ENCODE measurements around the gene SIRT5.

SIRT5 gene

GRCh38 chr6:13590574-13591153, 16.3 kb downstream of the SIRT5 start:
- DNase-seq: no peak

DNA sequence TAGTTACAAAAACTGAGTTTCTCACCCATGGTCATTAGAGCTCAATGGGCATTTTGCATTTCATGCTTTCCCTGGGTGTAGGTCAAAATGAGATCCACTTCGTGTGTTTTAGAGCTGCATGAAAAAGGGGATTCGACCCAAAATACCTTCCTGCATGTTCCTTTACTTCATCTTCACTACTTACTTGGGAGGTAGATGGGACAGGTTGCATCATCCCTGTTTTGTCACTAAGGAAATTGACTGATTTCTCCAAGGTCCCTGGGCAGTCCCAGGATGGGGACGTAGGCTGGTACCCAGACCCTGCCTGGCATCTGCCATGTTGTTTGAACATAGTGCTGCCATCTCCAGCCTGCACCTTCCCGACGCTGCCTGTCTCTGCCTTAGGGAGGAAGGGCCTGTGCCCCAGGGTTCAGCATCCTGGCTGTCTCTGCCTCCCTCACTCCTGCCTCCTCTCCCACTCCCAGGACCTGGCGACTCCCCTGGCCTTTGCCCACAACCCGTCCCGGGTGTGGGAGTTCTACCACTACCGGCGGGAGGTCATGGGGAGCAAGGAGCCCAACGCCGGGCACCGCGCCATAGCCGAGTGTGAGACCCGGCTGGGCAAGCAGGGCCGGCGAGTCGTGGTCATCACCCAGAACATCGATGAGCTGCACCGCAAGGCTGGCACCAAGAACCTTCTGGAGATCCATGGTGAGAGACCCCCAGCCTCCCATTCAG, 17.0 kb downstream of the SIRT5 start:
- DNase-seq: no peak

- no peak for DNase-seq
Measured at GRCh38 chr6:13593103-13593502, 18.7 kb downstream of the SIRT5 start.

DNA sequence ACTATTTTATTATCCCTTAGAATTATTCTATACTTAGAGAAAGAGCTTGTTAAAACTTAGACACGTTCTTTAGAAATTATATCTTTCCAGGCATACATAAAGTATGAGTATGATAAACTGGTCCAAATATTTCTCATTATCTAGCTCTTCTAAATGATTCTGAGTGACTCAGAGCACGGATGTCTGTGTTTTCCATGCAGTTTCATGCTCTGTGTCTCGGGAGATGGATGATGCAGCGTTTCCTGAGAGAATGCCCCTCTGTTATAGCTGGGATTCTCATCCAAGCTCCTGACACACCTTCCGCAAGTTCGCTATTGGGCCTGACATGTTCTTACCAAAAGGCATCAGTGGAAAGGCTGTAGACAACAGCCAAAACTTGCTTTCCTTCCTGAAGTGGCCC, 19.3 kb downstream of the SIRT5 start:
- DNase-seq: no peak

- DNase-seq: no peak
Measured at GRCh38 chr6:13597073-13597472, 22.7 kb downstream of the SIRT5 start.

DNA sequence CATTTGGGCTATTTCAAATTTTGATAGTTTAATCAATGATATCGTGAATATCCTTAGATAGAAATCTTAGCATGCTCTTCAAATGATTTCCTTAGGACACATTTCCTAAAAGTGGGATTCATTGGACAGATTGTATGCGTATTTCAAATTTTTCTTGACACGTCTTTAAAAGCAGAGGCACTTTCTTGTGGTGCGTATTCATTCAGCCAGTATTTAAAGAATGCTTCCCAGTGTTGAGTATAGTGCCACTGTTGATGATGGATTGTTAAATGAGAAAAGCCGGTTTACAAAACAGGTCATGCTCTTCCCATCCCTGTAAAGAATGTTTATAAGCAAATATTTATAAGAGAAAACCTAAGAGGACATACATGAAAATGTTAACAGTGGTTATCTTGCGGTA, 25.6 kb downstream of the SIRT5 start:
- DNase-seq: no peak

- DNase-seq: no peak
Measured at GRCh38 chr6:13604135-13604534, 29.7 kb downstream of the SIRT5 start.

- no peak for DNase-seq
Measured at GRCh38 chr6:13604546-13605416, 30.4 kb downstream of the SIRT5 start.

- DNase-seq: no peak
Measured at GRCh38 chr6:13605634-13606033, 31.2 kb downstream of the SIRT5 start.

DNA sequence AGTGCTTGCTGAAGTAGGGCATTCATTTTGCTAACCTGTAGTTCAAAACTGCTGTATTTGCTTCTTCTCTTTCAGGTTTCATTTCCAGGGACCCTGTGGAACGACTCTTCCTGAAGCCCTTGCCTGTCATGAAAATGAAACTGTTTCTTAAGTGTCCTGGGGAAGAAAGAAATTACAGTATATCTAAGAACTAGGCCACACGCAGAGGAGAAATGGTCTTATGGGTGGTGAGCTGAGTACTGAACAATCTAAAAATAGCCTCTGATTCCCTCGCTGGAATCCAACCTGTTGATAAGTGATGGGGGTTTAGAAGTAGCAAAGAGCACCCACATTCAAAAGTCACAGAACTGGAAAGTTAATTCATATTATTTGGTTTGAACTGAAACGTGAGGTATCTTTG, 37.3 kb downstream of the SIRT5 start:
- no peak for DNase-seq

GRCh38 chr6:13613029-13613594, 38.7 kb downstream of the SIRT5 start:
- DNase-seq: no peak

DNA sequence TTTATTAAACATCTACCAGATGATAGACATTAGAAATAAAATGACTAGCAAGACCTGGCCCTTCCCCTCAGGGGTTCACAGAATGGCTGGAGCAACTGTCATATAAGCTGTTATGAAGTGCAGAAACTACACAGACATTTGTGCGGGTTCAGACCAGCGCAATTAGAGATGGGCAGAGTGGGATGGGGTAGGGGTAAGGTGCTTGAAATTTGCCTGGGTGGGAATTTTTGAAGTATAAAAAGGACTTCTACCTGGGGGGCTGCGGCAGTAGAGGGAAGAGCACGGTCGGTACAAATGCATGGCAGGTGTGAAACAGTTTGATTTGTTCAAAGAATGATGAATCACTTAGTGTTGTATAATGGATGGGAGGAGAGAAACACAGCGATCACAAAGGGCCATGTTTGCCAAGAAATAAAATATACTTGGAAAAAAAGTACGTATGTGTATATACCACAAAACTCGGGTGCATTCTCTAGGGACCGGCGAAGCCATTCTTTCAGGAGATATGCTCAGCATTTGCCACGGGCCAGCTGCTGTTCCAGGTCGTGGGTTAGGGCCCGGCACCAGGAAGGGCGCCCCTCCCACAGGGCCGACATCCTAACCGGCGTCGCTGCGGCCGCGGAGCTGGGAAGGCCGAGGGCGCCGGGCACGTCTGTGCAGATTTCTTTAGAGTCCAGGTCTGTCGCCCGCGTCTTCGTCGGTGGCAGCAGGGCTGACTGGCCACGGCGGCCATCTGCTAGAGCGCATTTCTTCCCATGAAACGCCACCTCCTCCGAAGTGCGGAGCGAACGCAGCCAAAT, 39.9 kb downstream of the SIRT5 start:
- DNase-seq: peak; percentile 33

DNA sequence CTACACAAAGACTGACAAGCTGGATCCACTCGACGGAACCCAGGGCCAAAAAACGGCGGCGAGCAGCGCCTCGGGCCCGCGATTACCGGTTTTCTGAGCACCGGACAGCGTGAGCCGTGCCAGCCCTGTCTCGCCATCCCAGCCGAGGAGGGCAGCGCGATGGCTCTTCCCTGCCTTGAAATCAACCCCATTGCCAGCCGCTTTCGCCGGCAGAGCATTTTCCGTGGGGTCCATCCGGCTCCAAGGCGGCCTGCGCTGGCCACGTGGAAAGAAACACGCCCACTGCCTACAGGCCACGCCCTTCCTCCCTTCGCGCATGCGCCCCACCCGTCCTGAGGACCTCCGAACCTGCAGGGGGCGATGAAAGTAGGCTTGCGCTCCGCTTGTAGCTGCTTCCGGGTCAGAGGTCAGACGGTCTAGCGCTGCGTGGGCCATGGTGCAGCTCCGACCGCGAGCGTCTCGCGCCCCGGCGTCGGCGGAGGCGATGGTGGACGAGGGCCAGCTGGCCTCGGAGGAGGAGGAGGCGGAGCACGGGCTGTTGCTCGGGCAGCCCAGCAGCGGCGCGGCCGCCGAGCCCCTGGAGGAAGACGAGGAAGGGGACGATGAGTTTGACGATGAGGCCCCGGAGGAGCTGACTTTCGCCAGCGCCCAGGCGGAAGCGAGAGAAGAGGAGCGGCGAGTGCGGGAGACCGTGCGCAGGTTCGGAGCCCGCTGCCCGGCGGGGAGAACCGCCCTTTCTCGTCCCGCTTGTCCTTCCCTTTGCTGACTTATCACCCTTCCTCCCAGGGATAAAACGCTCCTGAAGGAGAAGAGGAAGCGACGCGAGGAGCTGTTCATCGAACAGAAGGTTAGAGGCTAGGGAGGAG, 40.8 kb downstream of the SIRT5 start, which contains the start of gene NOL7:
Gene NOL7 (plus strand): TSS at position 410 of the 866 bp plus-strand sequence. CDS start 24 bp downstream, at position 434.
- peak; percentile 97 for DNase-seq

- DNase-seq: peak; percentile 55
Measured at GRCh38 chr6:13615792-13616120, 41.4 kb downstream of the SIRT5 start.

- no peak for DNase-seq
Measured at GRCh38 chr6:13617066-13617465, 42.7 kb downstream of the SIRT5 start.

- DNase-seq: peak; percentile 26
Measured at GRCh38 chr6:13624871-13625288, 50.5 kb downstream of the SIRT5 start.

- DNase-seq: no peak
Measured at GRCh38 chr6:13629459-13630116, 55.2 kb downstream of the SIRT5 start.

DNA sequence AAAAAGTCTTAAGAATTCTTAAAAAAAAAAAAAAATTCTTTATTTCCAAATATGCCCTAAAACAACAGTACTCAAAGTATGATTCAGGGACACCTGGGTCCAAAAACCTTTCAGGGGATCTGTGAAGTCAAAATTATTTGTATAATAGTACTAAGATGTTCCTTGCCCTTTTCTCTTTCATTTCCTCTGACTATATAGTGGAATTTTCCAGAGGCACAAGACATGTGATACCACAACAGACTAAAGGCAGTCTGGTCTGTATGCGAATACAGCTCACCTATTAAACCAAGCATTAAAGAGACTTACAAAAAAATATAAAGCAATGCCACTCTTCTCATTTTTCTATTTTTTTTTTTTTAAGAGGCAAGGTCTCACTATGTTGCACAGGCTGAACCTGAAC, 56.1 kb downstream of the SIRT5 start:
- DNase-seq: no peak

DNA sequence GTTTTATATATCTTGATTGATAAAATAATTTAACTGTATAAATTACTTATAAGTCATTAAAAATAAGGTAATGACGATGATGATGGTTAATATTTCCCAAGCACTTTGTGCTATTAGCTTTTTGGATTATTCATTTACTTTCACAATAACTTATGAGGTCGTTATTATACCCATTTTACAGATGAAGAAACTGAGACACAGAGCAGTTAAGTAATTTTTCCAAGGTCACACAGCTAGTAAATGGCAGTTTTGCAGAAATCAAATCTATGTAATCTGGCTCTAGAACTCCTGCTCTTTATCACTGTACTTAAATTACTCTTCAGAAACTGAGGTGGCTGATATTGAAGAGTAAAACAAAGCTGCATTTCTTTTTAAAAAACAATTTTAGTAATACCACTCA, 58.9 kb downstream of the SIRT5 start:
- no peak for DNase-seq

DNA sequence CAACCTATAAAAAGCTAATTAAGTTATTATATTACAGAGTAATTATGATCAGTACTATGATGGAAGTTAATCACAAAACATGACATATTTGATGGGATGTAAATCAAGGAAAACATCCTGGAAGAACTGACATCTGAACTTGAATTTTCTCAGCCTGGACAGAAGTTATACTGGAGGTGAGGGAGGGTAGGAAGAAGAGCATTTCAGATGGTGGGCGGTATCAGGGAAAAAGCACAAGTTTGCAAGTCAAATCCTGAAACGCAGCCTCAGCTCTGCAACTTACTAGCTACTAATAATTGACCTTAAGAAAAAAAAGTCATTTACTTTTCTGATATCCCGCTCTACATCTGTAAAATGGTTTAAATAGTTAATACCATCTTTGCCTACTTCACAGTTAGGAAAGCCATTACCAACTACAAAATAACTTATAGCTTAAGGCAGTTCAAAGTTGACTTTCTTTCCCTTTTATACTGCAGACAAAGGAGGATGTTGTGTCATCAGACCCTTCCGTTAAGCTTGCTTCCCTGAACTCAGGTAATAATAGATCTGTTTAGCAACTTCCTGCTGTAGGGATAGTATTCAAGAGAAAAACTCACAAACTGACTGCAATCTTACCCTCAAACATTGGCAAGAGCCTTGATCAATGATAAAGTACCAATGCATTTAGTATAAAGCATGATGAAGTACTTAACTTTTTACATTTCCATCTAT, 61.7 kb downstream of the SIRT5 start:
- DNase-seq: no peak

All from NCI-H2029 treated with DMSO at 0.1 percent for 48 hours (cell line).